Natural killer cell (primary cell): ENCODE results near the gene PRPF40A. TPM values are rescaled to one million over a fixed set of nuclear protein-coding genes. Genes with fewer than 3 reads are reported as not detected.

ENCODE experiments used
- ATAC-seq, 3 donors: fragments of 150-1000 bp in 2 of 3; fragments of 200-7000 bp in 1 of 3; cut with Tn5 transposase; 1 replicate in 1 of 3; 2 replicates in 2 of 3; pipeline ENCODE4 v1.10.0; 2021; ENCODE audit warnings: mild to moderate bottlenecking in 2 of 3, moderate library complexity in 2 of 3
- DNase-seq, 2 donors: peaks; one replicate each; pipeline versions ENCODE4 v3.0.0 to v3.0.0-alpha.2; 2013 to 2021; ENCODE audit warnings: mixed read lengths in 1 of 2
- H3K27ac ChIP-seq: one replicate; pipeline ENCODE4 v1.5.1; 2013; ENCODE audit warnings: mild to moderate bottlenecking, low read length
- H3K27me3 ChIP-seq: one replicate; pipeline ENCODE4 v1.6.1; 2013; ENCODE audit warnings: low read length; ENCODE audit not compliant: control insufficient read depth, insufficient read depth
- H3K36me3 ChIP-seq: one replicate; pipeline ENCODE4 v1.6.1; 2013; ENCODE audit warnings: low read length; ENCODE audit not compliant: control insufficient read depth, insufficient read depth
- H3K4me1 ChIP-seq: one replicate; pipeline ENCODE4 v1.6.1; 2013; ENCODE audit warnings: low read length; ENCODE audit not compliant: control insufficient read depth, insufficient read depth
- H3K4me3 ChIP-seq: one replicate; pipeline ENCODE4 v1.5.1; 2013; ENCODE audit warnings: low read length
- H3K9me3 ChIP-seq: one replicate; pipeline ENCODE4 v1.6.1; 2013; ENCODE audit warnings: low read length; ENCODE audit not compliant: control insufficient read depth, insufficient read depth
- H3K27ac Mint-ChIP-seq, 2 donors: one replicate each; pipeline ENCODE4 v1.8.0; 2022; ENCODE audit warnings: mild to moderate bottlenecking in 2 of 2, mixed read lengths in 2 of 2, moderate library complexity in 1 of 2
- H3K27me3 Mint-ChIP-seq, 2 donors: one replicate each; pipeline ENCODE4 v1.8.0; 2022; ENCODE audit warnings: low read depth in 2 of 2, mixed read lengths in 2 of 2
- H3K36me3 Mint-ChIP-seq: one replicate; pipeline ENCODE4 v1.8.0; 2022; ENCODE audit warnings: mixed read lengths
- H3K4me1 Mint-ChIP-seq, 2 donors: one replicate each; pipeline ENCODE4 v1.8.0; 2022; ENCODE audit warnings: mixed read lengths in 2 of 2
- H3K4me3 Mint-ChIP-seq: one replicate; pipeline ENCODE4 v1.8.0; 2022; ENCODE audit warnings: mild to moderate bottlenecking, moderate library complexity, mixed read lengths
- H3K9me3 Mint-ChIP-seq, 2 donors: one replicate each; pipeline ENCODE4 v1.8.0; 2022; ENCODE audit warnings: mixed read lengths in 2 of 2
- WGBS: methylation state at CpG from one replicate; pipeline ENCODE4 v1.1.7; 2013; ENCODE audit warnings: missing lambda C conversion rate; ENCODE audit not compliant: insufficient coverage; 5-methylcytosine and 5-hydroxymethylcytosine counted together
- intact Hi-C: fragments of 100-400 bp; cut with micrococcal nuclease; formaldehyde crosslinking; loops from one replicate; pipeline ENCODE4 v1.14.2; 2022
- total RNA-seq, 4 donors: library from RNA; stranded (reverse); fragments of 120-200 nt in 1 of 4; gene quantifications; one replicate each; pipeline versions ENCODE4 v1.2.3 to v1.2.4, GENCODE V29; 2013 to 2022
- TF ChIP-seq, protein P1 (sequence below): fragments of 200-600 bp; IDR thresholded peaks from one replicate; pipeline ENCODE4 v1.8.0; 2022; ENCODE audit warnings: antibody characterized with exemption

PRPF40A gene
- total RNA-seq, 3 donors from 2014 or later (not counting 1 experiment from before 2014, with no cell fraction given): 120 to 137 (median 130) TPM

DNA sequence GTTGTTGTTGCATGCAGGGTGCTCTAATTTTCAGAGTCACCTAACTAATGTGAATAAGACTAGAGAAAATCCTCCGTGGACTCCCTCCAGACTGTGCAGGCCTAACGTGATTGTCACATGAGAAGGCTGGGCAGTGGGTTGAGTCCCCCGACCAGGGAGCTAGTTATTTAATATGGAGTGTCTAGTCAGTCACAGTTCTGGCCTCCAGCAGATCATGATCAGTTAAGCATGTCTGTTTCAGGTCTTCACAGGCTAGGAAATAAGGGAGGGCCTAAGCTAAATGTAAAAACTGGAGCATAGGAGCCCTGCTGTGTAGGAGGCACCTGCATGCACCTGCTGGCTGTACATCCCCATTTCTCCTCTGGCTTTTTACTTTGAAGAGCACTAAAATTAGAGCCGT, 86.8 kb downstream of the PRPF40A start:
- Histone ChIP-seq H3K4me1 (no peaks in the 10 kb centered on the region), H3K27me3 (no peaks in the 10 kb centered on the region), H3K9me3 (no peaks in the 10 kb centered on the region), H3K4me3 (no peak overlapping the region), H3K36me3 (no peaks in the 10 kb centered on the region), H3K27ac (no peak overlapping the region)
- 94% methylated on average over 4 of the region's 4 CpGs for WGBS
- Mint-ChIP-seq H3K9me3 (no peaks in the 10 kb centered on the region), H3K4me3 (no peak overlapping the region), H3K4me1 (peaks cover 0 to 4% of the 10 kb centered on the region in 2 donors), H3K27ac (no peak overlapping the region), H3K36me3 (no peaks in the 10 kb centered on the region), H3K27me3 (no peaks in the 10 kb centered on the region)
- TF ChIP-seq, protein P1, sequence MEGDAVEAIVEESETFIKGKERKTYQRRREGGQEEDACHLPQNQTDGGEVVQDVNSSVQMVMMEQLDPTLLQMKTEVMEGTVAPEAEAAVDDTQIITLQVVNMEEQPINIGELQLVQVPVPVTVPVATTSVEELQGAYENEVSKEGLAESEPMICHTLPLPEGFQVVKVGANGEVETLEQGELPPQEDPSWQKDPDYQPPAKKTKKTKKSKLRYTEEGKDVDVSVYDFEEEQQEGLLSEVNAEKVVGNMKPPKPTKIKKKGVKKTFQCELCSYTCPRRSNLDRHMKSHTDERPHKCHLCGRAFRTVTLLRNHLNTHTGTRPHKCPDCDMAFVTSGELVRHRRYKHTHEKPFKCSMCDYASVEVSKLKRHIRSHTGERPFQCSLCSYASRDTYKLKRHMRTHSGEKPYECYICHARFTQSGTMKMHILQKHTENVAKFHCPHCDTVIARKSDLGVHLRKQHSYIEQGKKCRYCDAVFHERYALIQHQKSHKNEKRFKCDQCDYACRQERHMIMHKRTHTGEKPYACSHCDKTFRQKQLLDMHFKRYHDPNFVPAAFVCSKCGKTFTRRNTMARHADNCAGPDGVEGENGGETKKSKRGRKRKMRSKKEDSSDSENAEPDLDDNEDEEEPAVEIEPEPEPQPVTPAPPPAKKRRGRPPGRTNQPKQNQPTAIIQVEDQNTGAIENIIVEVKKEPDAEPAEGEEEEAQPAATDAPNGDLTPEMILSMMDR: no peak
- no peak for DNase-seq
- ATAC-seq: no peak
- intact Hi-C loops: no loop called here

DNA sequence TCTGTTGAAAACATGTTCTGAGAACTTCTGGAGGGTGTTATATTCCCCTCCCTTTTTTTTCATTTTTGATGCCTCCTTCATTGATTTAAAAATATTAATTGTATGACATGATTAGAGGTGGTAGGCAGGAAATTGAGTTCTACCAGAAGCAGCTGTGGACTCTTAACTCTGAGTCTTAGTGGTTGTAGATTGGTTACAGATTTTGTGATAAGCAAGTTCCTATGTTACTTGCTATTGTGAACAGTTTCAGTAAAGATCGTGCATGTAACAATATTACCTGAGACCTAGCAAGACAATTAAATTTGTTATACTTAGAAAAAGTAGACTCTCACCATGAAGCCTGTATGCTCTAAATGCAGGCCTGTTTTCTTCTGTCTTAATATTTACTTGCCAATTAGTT, 88.1 kb downstream of the PRPF40A start:
- Mint-ChIP-seq H3K4me3 (no peak overlapping the region), H3K4me1 (peaks cover 0 to 4% of the 10 kb centered on the region in 2 donors), H3K27ac (no peak overlapping the region), H3K27me3 (no peaks in the 10 kb centered on the region), H3K9me3 (no peaks in the 10 kb centered on the region), H3K36me3 (no peaks in the 10 kb centered on the region)
- intact Hi-C loops: no loop called here
- H3K27ac ChIP-seq: no peak overlapping the region
- H3K27me3 ChIP-seq: no peaks in the 10 kb centered on the region
- DNase-seq: no peak
- no peak for ATAC-seq
- H3K36me3 ChIP-seq: no peaks in the 10 kb centered on the region
- H3K4me1 ChIP-seq: no peaks in the 10 kb centered on the region
- no peaks in the 10 kb centered on the region for H3K9me3 ChIP-seq
- TF ChIP-seq, protein P1: no peak
- H3K4me3 ChIP-seq: no peak overlapping the region
- 0% methylated on average over 1 of the region's 1 CpG for WGBS

DNA sequence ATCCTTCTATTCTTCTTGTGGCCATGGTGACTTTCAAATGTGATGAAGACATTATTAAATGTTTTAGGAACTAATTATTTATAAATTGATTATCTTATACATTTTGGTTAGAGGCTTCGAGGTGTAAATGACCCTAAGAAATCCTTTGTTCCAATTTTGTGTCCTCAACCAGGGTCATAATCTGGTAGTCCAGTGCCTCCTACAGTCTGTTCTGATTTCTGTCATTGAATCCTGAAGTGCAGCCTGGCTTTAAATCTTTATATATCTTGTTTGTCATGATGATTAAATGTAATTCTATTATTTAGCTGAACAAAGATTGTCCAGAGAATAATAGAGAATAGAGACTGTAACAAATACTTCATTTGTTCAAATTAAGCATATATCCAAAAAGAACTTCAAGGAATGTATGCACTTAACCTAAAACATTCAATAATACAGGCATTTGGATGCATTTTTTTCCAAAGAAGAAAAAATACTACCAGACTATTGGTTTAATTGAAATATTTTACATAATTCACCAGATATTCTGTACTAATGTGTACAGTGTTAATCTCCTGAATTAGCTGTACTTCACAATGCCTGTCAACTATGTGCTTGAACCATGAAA, 89.8 kb downstream of the PRPF40A start:
- Histone ChIP-seq H3K36me3 (no peaks in the 10 kb centered on the region), H3K27me3 (no peaks in the 10 kb centered on the region), H3K4me3 (no peak overlapping the region), H3K9me3 (no peaks in the 10 kb centered on the region), H3K27ac (no peak overlapping the region), H3K4me1 (no peaks in the 10 kb centered on the region)
- WGBS: 13% methylated on average over 1 of the region's 1 CpG
- H3K27me3 Mint-ChIP-seq: no peaks in the 10 kb centered on the region
- H3K36me3 Mint-ChIP-seq: no peaks in the 10 kb centered on the region
- no peak overlapping the region for H3K27ac Mint-ChIP-seq
- DNase-seq: peak in 1 of 2 donors; percentile 9
- TF ChIP-seq, protein P1: peak; percentile 49
- intact Hi-C loops: no loop called here
- H3K4me1 Mint-ChIP-seq: peaks cover 0 to 4% of the 10 kb centered on the region in 2 donors
- peak in 2 of 3 donors; percentile 33 to 46 for ATAC-seq
- H3K4me3 Mint-ChIP-seq: no peak overlapping the region
- no peaks in the 10 kb centered on the region for H3K9me3 Mint-ChIP-seq

DNA sequence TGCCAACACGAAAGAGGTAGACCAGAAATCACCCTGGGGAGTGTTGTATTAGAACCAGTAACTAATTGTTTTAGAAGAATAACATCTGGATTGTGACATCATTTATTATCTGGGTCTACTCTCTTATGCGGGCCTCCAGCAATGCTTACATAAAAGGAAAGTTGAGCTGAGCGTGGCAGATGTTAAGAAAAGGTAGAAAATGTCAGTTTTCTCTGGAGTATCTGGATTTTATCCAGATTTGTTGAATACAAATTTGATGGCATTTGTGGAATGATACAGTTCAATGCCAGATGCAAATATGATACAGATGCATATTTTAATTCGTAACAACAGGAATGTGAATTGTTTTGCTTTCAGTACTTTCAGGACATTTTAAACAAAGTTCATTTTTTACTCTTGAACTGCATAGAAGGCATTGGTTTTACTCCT, 90.3 kb downstream of the PRPF40A start:
- no peaks in the 10 kb centered on the region for H3K27me3 ChIP-seq
- H3K9me3 ChIP-seq: no peaks in the 10 kb centered on the region
- TF ChIP-seq, protein P1: no peak
- Mint-ChIP-seq H3K9me3 (no peaks in the 10 kb centered on the region), H3K27me3 (no peaks in the 10 kb centered on the region), H3K4me3 (no peak overlapping the region), H3K27ac (no peak overlapping the region), H3K4me1 (peaks cover 0 to 4% of the 10 kb centered on the region in 2 donors), H3K36me3 (no peaks in the 10 kb centered on the region)
- H3K4me1 ChIP-seq: no peaks in the 10 kb centered on the region
- DNase-seq (no peak), ATAC-seq (no peak)
- H3K36me3 ChIP-seq: no peaks in the 10 kb centered on the region
- H3K4me3 ChIP-seq: no peak overlapping the region
- 82% methylated on average over 4 of the region's 4 CpGs for WGBS
- intact Hi-C loops: no loop called here
- H3K27ac ChIP-seq: no peak overlapping the region
